GM19455 (cell line): ENCODE data around the gene NPEPPS.

Experiments used
- ATAC-seq: cut with Tn5 transposase; IDR thresholded peaks from one replicate; pipeline ENCODE4 v1.9.1; 2021; ENCODE audit not compliant: unreplicated experiment

The NPEPPS gene

DNA sequence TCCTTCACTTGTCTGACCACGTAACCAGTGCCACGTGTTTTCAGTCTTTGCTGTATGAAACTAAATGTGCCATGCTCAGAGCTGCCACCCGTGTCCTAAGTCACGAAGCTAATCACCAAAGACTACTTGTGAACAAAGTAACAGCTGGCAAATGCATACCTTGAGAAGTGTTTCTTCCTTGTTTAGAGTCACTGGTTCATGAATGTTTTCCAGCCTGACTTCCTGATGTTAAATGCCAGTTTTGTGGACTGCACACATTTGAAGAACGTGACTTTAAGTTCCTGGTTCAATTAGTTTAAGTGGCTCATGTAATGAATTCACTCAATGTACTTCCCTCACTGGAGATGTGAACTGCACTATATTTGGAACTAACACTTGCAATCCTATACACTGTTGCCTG lies 98.9 kb downstream of the NPEPPS start:
- no peak for ATAC-seq

DNA sequence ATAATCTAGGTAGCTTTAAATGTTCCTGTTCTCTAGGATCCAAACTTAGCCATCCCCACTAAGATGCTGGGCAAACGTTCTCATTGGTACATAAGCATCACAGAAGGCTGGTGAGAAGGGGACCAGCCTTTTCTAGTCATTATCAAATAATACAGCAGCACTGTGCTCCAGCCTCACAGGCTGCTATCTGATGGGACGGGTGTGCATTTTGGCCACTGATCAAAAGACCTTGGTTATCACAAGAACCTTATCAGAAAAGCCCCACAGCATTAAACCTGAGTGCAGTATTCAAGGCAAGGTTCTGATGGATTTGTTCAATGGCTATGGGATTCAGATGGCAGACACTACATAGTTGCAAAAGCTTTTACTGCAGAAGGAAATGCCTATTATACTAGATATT lies 99.7 kb downstream of the NPEPPS start:
- ATAC-seq = no peak

DNA sequence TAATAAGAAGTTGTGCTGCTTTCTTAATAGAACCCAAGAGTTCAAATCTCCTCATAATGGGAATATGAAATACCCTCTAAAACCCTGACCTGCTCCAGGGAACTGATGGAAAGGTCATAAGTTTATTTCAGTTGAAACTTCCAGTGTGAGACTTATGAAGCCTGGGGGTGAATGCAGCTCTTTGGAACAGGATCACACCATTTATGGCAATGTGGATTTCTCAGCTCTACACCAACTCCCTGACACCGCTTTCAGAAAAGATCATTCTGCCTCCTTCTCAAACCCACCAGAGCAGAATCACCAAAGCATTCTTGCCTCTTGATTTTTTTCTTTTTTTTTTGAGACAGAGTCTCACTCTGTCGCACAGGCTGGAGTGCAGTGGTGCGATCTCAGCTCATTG lies 102.1 kb downstream of the NPEPPS start:
- no peak for ATAC-seq

DNA sequence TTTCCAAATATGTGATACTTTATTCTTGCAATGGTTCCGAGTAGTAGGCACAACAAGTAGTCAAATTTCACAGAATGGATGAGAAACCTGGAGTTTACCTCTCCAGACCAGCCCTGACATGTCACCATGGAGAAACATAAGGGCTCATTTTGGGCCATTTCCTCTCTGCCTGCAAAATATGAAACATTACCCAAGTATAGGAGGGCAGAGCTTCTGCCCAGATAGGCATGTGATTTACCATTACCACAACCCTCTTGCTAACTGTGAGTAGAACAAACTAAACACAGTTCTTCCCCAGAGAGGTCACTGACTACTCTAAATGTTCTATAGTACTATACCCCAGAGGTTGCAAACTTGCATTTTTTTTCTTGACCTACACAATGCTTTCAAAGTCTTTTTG lies 103.1 kb downstream of the NPEPPS start:
- no peak for ATAC-seq

DNA sequence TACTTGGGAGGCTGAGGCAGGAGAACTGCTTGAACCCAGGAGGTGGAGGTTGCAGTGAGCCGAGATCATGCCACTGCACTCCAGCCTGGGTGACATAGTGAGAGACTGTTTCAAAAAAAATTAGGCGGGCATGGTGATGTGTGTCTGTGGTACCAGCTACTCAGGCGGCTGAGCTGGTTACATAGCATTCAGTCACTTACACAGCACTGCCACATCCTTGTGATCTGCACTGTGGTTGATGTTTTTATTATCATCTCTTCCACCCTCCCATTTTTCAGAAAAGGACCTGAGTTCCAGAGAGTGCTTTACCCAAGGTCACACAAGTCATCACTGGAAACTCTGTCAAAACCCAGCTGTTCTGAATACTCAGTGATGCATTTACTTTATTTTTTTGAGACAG lies 104.0 kb downstream of the NPEPPS start:
- ATAC-seq = no peak

DNA sequence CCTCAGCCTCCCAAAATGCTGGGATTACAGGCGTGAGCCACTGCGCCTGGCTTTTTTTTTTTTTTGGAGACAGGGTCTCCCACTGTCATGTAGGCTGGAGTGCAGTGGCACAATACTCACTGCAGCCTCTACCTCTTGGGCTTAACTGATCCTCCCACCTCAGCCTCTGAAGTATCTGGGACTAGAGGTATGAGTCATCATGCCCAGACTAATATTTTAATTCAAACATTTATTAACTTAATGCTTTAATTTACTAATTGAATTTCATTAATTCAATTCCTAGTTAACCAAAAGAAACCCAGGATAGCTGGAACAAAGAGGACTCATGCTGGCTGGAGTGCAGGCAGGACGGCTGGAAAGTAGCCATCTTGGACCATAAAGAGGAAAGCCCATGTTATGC lies 104.8 kb downstream of the NPEPPS start:
- no peak for ATAC-seq

DNA sequence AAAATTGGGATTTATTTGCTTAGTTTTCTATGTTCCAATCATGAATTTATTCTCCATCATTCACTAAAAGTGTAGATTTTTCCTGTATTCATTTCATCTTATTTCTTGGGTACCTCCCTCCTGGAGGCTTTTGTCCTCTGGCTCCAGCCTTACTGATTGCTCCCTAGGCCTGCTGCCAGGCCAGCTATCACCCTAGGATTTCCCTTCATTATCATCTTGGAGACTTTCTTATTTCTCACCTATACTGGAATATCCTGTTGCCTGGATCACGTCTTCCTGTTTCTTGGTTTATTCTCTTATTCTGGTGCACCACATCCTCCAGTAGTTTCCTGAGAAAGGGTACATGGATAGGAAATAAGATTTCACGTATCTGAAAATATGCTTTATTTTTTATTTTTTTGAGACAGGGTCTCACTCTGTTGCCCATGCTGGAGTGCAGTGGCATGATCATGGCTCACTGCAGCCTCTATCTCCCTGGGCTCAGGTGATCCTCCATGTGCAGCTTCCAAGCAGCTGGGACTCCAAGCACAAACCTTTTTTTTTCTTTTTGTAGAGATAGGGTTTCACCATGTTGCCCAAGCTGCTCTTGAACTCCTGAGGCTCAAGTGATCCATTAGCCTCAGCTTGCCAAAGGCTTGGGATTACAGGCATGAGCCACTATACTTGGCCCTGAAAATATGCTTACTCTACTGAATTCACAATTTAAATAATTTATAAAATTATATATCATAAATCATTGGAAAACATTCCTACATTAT lies 105.5 kb downstream of the NPEPPS start:
- ATAC-seq = no peak

DNA sequence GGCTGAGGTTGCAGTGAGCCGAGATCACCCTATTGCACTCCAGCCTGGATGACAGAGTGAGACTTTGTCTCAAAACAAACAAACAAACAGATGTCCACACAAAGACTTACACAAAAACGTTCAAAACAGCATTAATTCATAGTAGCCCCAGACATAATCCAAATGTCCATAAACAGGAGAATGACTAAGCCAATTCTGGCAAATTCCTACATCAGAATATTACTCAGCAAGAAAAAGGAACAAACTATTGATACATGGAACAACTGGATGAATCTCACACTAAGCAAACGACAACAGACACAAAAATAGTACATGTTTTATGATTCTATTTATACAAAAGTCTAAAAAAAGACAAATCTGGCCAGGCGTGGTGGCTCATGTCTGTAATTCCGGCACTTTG lies 108.0 kb downstream of the NPEPPS start:
- no peak for ATAC-seq

DNA sequence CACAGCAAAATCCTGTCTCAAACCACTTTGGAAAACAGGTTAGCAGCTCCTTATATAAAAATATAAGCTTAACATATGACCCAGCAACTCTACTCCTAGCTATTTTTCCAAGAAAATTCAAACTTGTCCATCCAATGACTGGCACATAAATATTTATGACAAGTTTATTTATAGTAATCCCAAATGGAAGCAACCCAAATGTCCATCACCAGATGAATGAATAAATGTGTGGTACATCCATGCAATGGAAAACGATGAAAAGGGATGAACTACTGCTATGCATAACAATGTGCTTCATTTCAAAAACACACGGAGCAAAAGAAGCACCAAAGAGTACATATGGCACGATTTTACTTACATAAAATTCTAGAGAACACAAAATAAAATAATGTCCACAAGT lies 109.2 kb downstream of the NPEPPS start:
- ATAC-seq = no peak

DNA sequence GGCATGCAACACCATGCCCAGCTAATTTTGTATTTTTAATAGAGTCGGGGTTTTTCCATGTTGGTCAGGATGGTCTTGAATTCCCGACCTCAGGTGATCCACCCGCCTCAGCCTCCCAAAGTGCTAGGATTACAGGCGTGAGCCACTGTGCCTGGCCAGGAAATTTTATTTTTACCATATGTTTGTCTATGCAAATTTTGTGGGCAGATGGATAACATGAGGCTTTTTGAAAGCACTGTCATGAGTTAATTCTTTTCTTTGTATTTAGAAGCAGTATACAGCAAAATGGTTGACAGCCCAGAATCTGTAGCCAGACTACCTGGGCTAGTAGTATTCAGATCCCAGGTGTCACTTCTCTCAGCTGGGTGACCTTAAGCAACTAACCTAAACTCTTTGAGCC lies 110.3 kb downstream of the NPEPPS start:
- no peak for ATAC-seq

DNA sequence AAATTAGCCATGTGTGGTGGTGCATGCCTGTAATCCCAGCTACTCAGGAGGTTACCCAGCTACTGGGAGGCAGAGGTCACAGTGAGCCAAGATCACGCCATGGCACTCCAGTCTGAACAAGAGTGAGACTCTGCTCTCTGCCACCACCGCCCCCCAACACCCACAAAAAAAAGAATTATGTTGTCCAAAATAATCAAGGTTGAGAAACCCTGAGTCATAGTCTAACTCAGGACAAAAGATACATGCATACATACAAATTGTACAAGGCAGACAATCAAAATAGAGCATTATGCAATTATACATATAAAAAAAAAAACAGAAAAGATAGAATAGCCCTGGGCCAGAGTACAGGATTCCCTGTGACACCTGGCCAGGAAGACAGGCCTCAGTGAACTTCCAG lies 112.2 kb downstream of the NPEPPS start:
- no peak for ATAC-seq

DNA sequence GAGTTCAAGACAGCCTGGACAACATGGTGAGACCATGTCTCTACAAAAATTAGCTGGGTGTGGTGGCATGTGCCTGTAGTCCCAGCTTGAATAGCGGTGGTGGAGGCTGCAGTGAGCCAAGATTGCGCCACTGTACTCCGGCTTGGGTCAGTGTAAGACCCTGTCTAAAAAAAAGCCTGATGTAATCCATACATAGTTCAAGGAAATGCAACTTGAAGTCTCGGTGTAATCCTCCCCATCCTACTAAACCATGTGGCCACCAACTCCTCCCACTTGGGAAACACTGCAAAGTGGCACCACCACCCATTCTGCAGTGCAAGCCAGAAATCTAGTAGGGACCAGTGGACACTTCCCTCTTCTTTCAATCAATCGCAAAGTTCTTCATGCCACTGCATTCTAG lies 113.4 kb downstream of the NPEPPS start:
- ATAC-seq = no peak

DNA sequence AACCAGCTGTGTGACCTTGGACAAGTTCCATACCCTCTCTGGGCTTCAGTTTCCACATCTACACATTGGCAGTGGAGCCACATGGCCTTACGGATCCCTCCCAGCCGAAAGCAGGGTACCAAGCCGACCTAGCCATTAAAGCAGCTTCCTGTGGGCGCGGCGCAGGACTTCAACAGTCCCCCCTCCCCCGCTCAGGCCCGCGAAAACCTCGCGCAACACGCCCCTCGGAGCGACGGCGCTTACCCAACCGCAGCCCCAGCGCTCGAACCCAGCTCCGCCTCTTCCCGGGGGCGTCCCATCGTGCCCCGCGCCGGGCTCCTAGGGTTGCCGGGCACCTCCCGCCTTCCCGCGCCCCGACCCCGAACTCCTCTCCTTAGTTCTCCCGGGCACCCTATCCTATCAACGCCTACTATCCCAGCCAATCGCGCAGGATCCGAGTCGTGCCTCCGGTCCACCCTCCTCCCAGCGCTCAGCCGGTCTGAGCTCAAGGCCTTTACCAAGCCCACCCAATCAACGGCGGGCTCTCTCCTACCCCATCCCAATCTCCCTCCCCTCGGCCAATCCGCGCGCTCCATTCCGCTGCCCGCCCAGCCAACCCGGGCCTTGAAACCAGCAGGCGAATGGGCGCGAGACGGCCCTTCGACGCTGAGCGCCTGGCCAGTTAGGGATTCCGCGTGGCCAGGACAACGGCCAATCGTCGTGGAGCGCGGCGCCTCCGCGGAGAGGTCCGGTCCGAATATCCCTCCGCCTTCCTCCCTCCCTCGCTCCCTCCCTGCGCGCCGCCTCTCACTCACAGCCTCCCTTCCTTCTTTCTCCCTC lies 118.5 kb downstream of the NPEPPS start, which contains the start of gene KPNB1:
TSS of gene KPNB1 (plus strand) at position 767 of the 819 bp plus-strand sequence. CDS start 326 bp downstream, outside the sequence.
- peak; percentile 85 for ATAC-seq

DNA sequence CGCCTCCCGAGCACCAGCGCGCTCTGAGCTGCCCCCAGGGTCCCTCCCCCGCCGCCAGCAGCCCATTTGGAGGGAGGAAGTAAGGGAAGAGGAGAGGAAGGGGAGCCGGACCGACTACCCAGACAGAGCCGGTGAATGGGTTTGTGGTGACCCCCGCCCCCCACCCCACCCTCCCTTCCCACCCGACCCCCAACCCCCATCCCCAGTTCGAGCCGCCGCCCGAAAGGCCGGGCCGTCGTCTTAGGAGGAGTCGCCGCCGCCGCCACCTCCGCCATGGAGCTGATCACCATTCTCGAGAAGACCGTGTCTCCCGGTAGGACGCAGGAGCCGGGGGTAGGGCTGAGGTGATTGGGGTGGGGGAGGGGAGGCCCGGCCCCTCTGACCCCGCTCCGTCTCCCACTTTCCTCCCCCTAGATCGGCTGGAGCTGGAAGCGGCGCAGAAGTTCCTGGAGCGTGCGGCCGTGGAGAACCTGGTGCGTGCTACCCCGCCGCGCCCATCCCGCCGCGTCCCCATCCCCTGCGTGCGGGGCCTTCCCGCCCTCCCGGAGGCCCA lies 119.1 kb downstream of the NPEPPS start:
- ATAC-seq = no peak

DNA sequence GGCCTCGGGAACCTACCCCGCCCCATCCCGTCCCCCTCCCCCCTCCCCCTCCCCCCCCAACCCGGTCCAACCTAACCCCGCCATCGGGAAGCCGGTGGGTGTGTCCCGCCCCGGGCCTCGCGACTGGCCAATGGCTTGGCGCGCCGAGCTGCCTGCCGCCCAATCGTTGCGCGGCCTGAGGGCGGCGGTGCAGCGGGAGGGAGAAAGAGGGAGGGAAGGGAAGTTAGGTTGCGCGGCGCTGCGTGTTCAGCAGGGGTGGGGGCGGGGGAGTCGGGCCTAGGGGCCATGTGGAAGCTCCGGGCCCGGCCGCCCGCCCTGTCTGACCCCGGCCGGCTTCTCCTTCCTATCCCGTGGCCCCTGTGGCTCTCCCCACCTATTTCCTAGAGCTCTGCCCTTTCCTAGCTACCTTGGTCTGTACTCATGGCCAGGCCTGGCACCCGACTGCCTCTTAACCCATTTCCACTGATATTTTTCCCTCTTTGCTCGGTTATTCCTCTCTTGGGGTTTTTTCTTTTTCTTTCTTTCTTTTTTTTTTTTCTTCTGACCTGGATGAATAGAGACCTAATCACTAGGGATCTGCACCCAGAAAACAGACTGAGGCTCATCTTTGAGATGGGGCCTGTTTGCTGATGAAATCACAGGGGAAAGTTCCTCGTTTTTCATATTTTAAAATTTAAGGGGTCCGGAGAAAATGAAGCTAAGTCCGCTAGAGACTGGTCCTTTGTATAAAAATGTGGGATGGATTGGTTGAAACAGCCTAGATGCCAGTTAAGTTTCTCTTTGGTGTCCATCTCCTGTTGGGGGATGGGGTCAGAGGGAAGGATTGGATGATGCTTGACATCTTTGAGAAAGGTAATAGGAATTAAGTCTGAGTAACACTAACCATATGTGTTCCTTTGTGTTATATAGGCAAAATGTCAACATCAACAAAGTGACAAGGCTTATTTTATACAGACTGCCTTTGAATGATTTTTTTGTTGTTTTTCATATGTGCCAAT lies 119.9 kb downstream of the NPEPPS start:
- ATAC-seq = peak; percentile 34

DNA sequence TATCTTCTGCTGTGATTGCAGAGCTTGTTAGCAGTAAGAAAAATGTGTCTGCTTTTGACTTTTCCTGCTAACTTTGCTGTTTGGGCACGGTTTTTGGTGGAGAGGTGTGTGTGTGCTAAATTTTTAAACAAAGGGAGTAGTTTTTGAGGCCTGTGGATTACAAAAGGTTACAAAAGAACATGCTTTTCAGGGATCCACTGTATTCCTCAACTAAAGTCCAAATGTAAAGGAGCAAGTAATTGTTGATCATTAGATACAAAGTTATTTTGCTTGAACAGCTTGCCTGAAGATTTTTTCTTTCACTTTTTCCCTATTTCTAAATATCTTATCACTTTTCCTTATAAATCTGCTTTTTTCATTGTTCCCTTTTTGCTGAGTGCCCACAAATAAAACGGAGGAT lies 120.8 kb downstream of the NPEPPS start:
- ATAC-seq = no peak

DNA sequence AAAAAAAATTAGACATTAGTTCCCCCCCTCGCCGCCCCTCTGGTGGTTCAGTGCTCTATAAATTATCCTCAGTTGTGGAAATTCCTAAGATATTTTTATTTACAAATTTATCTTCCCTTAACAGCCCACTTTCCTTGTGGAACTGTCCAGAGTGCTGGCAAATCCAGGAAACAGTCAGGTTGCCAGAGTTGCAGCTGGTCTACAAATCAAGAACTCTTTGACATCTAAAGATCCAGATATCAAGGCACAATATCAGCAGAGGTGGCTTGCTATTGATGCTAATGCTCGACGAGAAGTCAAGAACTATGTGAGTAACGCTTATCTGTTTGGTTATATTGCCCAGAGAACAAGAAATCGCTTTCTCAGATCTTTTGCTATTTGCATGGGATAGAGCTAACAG lies 121.7 kb downstream of the NPEPPS start:
- no peak for ATAC-seq

DNA sequence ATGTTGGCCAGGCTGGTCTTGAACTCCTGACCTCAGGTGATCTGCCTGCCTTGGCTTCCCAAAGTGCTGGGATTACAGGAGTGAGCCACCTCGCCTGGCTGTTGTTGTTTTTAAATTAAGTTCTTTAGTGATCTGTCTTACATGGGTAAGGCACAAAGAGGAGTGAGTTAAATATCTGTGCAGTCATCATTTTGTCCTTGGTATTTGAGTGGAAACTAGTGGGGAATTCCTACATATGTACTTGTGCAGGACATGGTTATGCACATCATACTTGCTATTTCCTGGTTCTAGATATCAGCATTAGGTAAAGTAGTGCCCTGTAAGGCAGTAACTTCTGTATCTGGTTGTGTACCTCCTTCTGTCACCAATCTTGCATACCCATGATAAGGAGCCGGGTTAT lies 122.5 kb downstream of the NPEPPS start:
- no peak for ATAC-seq

DNA sequence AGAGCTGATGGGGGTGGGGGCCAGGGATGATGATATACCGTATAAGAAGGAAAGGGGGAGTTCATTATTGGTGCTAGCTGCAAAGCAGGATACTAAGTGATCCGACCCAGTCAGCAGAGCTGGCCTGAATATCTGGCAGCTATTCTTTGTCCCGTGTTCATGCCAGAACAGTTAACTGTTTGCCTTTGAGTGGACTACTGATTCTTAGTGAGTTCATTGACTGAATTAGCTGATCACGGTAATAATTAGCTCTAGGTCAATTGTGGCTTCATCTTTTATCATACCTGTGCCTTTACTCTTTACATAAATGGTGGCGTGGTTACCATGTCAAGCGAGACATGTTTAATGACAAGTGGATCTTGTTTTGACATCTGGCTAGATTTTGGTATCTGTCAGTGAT lies 124.1 kb downstream of the NPEPPS start:
- ATAC-seq = no peak

DNA sequence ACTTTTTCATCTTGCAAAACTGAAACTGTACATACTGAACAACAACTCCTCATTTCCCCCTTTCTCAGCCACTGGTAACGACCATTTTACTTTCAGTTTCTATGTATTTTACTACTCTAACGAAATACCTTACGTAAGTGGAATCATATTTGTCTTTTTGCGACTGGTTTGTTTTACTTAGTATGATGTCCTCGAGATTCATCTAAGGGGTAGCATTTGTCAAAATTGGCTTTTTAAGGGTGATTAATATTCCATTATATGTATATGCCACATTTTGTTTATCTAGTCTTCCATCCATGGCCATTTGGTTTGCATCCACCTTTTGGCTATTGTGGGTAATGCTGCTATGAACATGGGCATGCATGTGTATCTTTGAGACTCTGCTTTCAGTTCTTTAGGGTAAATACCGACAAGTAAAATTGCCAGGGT lies 129.2 kb downstream of the NPEPPS start:
- ATAC-seq = no peak
